ENCODE data around the gene CMSS1.

- TF ChIP-seq CTCF (IDR thresholded peaks at IDR 0.05) (no peak), EZH2 (IDR thresholded peaks at IDR 0.05) (no peak)
These were observed at the start of gene CMSS1 for GRCh38 chr3:99817437-99818240.

Measured in neural progenitor cell (in vitro differentiated cells).